ENCODE data around the gene RERE.

The RERE gene

DNA sequence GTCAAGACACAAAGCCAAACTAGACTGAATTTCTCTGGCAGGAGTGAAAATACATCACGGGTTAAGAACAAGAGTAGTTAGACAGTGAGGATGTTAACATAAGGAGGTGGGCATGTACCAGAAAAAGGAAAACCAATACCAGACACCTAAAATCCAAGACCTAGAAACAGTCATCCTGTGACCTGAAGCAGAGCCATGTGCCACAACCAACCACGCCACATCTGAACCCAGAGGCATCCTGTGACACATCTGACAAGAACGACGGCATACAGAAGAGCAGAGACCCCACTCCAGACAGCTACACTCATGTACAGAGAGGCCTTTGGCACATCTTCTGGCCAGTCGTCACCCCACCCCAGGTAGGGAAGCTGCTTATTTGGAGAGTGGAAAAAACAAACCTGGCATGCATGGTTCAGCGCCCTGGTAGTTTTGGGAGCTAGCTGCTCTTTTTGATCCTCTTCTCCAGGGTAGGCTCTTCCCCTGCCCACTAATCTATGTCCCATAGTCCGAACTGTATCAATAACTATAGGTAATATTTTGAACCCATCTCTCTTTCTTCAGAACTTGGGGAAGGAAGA is 427.4 kb downstream of the RERE start:
- DNase-seq: no peak

DNA sequence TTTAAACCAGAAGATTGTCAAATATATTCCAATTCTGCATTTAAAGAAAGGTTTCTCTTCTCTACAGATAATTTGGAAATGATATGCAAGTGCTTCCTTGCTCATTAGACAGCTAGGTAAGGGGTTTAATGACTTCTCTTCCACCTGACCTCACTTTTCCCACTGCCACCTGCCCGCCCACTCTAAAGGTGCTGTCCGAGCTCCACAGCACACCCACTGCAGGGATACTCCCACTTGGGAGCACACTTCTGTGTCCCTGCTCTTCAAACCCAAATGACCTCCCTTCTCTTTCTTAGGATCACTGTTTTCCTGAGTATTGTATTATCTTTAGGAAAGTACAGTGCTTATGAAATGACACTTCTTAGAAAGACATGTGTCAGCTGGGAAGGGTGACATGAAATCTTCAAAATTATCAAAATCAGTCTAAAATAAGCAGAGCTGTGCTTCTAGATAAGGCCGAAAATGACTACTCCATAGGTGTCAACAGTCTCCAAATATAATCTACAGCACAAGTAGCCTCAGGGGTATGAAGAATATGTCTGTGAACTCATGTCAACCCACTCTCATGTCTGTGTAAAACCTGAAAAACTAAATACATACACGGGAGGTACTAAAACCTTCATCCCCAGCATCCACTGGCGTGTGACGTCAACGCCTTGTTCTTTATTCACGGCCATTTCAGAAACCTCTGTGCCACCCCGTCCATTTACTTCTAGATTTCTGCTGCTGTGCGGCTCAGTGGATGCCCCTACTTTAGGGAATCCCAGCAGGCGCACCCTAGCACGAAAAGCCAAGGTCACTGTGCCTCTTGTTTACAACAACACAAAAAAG is 428.5 kb downstream of the RERE start:
- DNase-seq: no peak

DNA sequence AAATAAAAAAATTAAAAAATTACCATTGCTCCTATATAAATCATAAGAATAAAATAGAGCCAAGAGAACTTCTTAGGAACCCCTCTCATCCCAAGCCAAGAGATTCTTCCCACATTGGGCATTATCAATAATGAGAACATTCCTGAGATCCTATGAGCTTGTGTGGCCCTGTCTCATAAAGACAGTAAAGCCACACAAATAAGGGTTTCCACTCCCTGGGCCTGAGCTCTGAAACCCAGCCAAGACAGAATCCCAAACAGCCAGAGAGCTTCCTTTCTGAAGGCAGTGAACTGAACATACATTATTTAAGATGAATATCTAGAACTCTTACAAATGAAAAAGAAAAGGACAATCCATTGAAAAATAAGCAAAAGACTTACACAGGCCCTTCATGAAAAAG is 431.2 kb downstream of the RERE start:
- DNase-seq: peak; percentile 18

DNA sequence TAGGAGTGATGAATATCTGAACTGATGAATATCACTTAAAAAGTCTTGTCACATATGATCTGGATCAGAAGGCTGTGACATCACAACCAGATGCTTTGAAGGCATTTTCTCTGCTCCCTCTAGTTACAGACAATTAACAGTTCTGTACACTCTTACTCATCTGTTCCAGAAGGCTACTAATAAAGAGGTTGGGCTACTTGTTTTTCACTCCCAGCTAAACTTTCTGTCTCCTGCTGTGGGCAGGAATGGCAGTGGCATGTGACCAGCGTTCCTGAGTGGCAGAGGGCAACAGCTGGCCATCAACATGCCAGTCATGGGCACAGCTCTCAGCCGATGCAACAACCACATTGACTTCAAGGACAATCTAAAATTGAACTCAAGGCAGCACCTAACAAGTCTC is 432.9 kb downstream of the RERE start:
- DNase-seq: peak; percentile 39

DNA sequence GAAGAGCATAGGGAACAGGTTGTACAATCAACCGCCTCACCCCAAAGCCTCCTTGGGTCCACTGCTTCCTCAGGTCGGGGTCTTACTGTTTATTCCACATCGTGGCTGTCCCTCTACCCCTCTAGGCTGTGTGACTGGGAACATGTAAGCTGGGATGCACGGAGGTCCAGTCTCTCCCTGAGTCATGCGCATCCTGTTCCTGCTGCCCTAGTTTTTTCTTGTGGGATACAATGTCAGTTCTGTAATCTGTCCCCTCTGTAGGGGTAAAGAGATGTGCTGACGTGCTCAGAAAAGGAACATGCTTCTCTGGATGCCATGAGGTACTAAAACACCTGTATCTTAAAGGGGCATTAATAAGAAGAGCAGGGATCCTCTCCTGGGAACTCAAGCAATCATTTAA is 433.4 kb downstream of the RERE start:
- DNase-seq: peak; percentile 19

DNA sequence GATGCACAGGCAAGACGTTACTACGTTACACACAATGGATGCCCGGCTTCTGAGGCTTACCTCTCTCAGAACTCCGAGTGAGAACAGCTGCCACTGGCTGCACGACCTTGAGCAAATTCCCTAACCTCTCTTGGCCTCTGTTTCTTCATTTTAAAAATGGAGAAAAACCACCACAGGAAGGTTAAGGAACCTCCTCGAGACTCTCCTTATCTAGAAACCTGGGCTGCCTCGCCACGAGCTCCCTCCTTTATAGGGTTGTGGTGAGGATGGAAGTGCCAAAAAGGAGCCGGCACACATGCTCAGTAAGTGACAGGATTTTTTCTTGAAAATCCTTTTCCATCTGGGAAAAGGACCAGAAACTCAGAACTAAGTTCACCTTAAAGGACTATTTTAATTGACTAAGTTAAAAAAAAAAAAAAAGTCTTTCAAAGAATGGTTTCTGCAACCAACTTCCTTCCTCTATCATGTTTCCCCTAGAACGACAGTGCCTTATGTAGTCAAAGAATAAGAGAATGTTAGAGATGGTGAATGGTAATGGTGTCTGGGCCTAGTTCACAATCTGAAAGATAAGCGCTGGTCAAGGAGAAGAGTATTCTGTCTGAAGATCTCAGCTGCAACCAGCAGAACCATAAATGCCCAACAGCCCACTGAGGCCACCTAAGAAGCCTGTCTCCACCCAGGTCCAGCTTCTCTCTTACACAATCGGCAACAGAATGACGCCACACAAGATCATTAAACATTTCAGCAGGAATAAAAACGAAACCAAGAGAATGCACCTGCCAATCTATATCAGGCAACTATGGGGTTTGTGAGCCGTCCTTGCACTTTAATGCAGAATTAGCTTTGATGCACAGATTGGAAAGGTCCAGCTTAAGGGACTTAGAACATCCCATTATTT is 434.6 kb downstream of the RERE start:
- DNase-seq: peak; percentile 18

DNA sequence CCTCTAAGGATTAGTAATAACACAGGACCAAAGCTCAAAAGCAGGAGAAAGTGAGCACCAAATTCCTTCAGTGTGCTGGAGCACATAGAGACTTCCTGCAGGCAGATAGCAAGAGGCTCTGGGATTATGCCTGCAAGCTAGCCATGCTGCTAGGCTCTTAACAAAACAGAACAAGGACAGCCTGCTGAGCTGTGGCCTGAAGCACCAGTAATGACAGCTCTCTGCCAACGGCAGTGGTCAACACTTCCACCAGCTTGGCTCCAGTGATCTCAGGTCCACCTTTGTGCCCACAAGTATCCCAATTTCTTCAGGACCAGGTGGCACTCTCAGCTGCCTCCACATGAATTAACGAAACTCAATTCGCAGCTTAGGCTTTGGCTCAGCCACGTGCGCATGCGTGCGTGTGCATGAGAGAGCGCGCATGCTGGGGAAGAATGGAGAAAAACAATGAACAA is 435.4 kb downstream of the RERE start:
- no peak for DNase-seq

DNA sequence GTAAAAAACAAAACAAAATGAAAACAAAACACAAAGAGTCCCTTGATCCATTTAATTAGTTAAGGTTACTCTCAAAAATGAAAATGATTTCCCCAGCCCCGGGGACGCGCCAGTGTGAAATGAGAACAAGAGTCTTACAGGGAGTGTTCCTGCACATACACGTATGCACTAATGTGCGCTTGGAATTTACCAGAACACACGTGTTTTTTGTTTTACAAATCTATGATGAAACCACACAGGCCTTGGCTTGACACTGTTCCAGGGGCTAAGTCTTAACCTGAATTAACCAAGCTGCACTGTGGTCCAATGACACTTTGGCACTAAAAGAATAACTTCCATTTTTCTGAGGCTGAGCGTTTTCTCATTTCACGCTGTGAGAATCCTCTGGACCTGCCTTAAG is 435.8 kb downstream of the RERE start:
- DNase-seq: no peak

DNA sequence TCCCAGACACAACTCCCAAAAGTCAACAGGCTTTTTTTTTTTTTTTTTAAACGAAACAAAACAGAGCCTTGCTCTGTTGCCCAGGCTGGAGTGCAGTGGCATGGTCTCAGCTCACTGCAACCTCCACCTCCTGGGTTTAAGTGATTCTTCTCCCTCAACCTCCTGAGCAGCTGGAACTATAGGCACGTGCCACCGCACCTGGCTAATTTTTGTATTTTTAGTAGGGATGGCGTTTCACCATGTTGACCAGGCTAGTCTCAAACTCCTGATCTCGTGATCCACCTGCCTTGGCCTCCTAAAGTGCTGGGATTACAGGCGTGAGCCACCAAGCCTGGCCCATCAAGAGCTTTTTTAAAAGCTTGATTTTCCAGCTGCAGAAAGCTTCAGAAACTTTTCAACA is 437.1 kb downstream of the RERE start:
- peak; percentile 3 for DNase-seq

DNA sequence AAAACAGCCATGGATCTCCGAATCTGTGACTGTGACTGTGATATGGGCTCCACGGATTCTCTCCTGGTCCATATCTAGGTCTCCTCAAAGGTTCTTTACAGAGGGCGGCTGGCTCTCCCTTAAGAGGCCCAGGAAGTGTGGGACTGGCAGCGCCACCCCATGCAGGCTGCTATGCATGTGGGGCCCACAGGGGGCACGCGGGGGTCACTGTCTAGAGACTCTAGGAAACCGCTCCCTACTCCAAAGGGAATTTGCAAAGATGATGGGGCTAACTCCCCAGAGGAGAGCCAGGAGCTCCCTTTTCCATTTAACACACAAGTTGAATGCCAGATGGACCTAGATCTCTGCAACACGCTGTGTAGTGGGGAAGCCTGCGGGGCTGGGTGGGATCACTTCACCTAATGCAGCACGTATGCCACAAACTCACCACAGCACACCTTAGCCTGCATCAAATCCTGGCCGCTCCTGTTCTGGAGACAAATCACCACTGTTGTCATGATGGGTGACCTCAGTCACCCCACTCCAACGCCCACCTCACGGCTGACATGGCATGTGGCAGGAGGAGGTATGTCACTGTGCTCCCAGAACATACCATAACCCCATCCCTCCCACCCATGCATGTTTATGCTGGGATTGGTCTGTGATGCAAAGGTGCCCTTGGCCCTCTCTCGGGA is 437.8 kb downstream of the RERE start:
- peak; percentile 39 for DNase-seq

DNA sequence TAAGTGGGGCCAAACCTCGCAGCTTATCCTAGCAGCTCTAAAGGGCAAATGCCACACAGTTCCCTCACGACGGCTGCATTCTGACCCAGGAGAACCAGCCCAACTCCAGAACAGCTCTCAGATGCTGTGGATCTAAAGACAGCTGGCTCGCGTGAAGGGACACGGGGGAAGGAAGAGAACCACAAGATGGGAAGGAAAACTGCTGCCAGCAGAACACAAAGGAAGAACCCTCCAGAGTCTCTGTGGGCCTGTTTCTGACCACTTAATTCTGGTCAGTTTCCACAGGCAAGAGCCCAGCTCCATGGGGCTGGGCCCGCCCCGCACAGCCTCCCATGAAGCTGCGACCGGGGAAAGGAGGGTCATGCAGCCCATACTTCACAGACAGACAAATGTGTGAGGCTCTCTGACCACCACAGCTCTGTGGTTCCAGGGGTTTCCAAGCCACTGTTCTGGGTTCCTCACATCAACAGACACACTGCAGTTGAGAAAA is 438.4 kb downstream of the RERE start:
- peak; percentile 37 for DNase-seq

DNA sequence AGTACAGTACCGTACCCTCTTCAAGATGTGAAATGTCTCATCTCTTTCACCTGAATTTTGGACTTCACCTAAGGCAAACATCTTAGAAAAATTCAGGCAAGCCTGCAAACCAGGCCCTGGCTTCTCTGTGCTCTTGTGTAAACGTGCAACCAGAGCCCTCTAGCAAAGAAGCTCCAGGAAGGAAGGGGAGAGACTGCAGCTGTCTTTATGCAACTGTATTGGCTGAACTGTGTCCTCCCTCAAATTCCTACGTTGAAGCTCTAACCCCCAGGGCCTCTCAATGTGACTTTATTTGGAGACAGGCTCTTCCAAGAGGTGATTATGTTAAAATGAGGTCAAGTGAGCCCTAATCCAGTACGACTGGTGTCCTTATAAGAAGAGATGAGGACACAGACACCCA is 439.3 kb downstream of the RERE start:
- DNase-seq: no peak

DNA sequence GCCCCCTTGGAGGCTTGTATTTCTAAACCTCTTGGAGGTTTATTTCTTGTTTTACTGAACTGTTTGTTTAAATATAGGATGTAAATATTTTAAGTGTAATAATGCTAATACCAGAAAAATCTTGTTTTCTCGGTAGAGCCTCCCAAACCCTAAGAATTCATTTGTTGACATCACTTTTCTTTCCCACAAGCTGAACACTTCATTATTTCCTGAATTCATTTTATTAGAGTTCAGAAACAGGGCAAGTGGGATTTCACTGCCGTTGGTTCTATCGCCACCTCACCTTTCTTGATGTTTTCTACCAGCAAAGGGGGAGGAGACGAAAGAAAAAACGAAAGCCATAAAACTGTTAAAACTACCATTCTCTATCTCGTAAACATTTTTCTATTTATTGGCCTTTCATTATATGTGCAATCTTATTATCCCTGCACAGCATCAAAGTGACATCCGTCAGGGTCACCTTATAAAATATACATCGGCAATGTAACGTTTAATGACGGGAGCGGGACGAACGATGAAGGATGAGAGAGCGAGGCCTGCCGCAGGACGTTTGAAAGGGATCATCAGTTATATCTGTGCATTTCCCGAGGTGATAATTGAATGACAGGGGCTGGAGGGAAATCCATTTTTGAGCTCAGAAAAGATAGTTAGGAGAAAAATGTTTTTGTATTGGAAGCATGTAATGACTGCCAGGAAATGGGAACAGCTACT is 440.0 kb downstream of the RERE start:
- peak; percentile 1 for DNase-seq

DNA sequence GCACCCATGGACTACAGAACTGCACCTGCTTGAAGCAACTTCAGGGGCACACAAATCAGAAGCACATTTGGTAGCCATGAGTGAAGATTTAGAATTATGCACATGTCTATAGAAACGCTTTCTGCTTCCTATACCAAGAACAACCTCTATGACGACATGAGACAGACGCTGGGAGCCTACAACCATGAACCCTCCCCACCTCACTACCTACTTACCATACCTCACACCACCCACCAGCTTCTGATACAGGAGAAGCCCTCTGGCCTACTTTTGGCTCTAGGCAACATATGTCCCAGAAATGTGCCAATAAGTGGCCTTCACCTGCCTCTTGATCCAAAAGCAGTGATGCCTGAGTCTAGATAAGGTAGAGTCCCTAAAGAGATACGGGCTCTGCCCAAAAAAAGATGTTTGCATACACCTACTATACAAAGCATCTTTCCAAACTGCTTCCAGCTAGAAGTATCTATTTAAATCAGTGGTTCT is 441.0 kb downstream of the RERE start:
- DNase-seq: peak; percentile 3

DNA sequence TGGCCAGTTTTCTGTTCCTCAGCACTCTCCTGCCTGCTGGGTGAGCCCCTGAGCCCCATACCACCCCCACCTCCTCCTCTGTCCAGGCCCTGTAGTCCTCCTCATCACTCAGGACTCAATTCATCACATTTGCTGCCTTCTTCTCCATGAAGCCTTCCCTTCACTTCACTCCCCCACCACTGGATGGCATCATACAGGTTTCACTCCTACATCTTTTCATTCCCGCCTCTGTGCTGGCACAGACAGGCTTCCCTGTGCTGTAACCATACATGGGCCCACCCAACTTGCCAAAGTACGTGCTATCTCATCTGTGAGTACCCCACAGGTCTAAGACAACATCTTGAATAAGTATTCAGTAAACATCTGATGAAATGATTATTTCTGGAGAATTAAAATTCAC is 442.6 kb downstream of the RERE start:
- DNase-seq: peak; percentile 25

DNA sequence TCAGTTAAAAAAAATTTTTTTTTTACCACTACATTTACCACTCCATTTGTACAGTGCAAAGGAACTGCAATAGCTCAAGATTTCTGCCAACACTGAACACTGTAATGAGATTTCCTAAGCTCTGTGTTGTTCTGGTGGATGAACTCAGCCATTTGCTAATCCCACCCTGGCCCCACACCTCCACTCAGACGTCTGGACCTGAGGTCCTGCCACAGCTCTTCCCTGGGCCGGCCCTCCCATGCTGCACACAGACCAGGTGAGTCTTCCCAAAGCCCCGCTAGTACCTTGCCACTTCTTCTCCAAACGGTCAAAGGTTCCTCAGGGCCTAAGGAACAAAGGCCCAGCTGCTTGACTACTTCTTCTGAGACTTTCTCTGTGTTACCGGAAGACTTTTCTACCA is 443.1 kb downstream of the RERE start:
- DNase-seq: peak; percentile 32

DNA sequence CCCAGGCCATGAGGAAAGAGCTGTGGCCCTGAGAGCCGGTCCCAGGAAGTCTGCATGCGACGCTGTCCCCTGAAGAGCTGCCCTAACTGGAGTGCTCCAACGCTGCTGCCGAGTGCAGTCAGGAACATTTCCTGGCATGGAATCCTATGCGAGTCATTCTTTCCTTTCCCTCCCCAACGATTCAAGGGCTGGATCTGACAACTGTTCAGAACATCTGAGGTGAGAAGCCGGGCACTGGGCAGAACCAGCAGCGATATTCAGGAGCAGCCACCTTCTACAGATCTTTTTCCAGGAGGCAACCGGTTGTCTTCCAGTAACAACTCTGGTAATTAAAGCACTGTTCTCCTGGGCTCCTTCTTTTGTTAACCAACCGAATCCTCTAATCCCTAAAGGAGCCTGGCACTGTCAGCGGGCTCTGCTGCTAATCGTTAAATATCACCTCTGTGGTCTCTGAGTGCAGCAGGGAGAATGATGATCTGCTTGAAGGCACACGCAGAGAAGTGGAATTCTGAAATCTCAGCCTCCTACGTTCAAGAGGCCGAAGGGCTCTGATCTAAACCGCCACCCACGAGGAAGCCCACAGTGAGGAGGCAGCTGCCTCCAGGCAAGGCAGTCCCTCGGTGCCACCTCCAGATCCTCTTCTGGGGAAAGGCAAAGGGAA is 443.7 kb downstream of the RERE start:
- peak; percentile 79 for DNase-seq

DNA sequence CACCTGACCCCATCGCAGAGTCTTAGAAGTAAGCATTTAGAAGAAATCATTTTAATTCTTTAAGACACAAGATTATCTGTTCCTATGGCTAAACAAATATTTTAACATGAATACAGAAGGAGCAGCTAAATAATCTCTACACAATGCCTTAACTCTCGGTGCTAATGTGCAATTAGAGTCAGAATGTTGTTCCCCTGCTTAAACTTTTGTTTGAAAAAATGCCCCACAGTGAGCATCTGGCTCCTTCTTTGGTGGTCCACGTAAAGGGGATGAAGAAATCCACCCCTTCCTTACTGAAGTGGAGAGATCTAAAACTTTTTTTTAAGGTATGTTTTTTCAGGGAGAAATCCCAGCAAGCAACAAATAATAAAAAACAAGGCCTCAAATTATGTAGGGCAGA is 444.3 kb downstream of the RERE start:
- DNase-seq: no peak

DNA sequence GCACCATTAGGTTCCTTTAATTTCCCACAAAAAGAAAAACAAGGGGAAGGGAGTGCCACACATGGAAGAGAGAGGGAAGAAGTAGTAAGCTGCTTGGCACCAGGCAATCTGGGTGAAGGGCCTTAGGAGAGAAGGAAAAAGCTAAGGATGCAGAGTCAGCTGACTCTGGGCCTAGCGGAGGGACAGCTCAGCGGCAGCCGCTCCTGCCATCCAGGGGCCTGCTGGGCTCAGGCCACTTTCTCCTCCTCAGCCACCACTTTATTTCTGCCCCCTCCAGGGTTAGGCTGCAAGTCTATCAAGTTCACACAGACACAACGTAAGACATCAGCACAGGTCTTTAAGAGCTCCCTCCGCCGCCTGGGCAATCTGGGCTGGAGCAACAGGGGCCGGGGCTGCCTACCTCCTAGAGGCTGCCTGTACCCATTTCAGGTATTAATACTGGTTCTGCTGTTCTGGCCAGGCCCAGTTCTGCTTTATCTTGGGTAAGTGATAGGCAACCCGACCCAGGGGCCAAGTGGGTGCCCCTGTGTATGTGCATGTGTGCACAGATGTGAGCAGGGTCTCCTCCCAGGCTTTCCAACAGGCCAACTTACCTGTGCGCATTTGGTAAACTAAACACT is 446.0 kb downstream of the RERE start:
- DNase-seq: peak; percentile 42

DNA sequence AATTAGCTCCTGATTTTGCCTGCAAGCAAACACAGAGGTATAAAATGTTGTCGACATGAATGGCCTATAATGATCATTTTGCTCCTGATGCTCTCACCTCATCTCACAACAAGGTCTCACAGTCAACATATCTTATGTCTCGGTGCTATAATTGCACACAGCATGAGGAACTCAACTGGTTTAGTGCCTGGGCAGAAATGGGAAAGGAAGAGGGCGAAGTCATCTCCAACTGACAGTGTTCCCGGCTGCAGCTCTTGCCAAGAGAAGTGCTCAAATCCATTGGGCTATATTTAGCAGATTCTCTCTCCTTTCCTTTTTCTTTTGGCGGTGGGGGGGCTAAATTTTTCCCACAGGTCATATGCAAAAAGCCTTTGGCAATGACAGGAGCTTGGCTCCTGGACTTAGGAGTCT is 446.5 kb downstream of the RERE start:
- peak; percentile 57 for DNase-seq
